GM18507 (cell line): ENCODE measurements around the gene ABCA8.
"Not testable (repeated sequence)": the region's sequence is repeated elsewhere in the genome, so short reads cannot be mapped to it uniquely, and the experiment has no call there.

Experiments
- DNase-seq: peaks from one replicate; pipeline ENCODE4 v3.0.0; 2011; ENCODE audit warnings: low read depth; ENCODE audit not compliant: insufficient read length; ENCODE audit errors: extremely low spot score
- FAIRE-seq: peaks from 2 replicates; lab custom pipeline; 2011; peaks lifted over from hg19 to GRCh38; lab: Jason Lieb, UNC

ABCA8 gene

GRCh38 chr17:68944435-68945035 lies 10.7 kb downstream of the ABCA8 start:
- DNase-seq: no peak
- no peak for FAIRE-seq

GRCh38 chr17:68943812-68944182 lies 11.4 kb downstream of the ABCA8 start:
- not testable (repeated sequence) for FAIRE-seq

GRCh38 chr17:68943123-68943811 lies 11.9 kb downstream of the ABCA8 start:
- FAIRE-seq (no peak), DNase-seq (no peak)

More at GRCh38 chr17:68943812-68944182, 11.4 kb downstream of the ABCA8 start:
- DNase-seq: not testable (repeated sequence)

GRCh38 chr17:68942389-68942788 lies 12.8 kb downstream of the ABCA8 start:
- FAIRE-seq (no peak), DNase-seq (no peak)

- FAIRE-seq (no peak), DNase-seq (no peak)
Observed at GRCh38 chr17:68941761-68942160, 13.4 kb downstream of the ABCA8 start.

- no peak for FAIRE-seq
- no peak for DNase-seq
Observed at GRCh38 chr17:68939195-68939594, 16.0 kb downstream of the ABCA8 start.

- FAIRE-seq: no peak
- no peak for DNase-seq
Observed at GRCh38 chr17:68937890-68938514, 17.2 kb downstream of the ABCA8 start.

- DNase-seq (no peak), FAIRE-seq (no peak)
Observed at GRCh38 chr17:68927516-68927915, 27.7 kb downstream of the ABCA8 start.

- FAIRE-seq: no peak
- DNase-seq: no peak
Observed at GRCh38 chr17:68924793-68925720, 30.1 kb downstream of the ABCA8 start.

GRCh38 chr17:68910789-68911431 lies 44.3 kb downstream of the ABCA8 start:
- DNase-seq (no peak), FAIRE-seq (no peak)

GRCh38 chr17:68910251-68910705 lies 44.9 kb downstream of the ABCA8 start:
- DNase-seq (no peak), FAIRE-seq (no peak)

- no peak for FAIRE-seq
- DNase-seq: no peak
Observed at GRCh38 chr17:68909066-68909465, 46.1 kb downstream of the ABCA8 start.

- FAIRE-seq (no peak), DNase-seq (no peak)
Observed at GRCh38 chr17:68908045-68908444, 47.1 kb downstream of the ABCA8 start.

GRCh38 chr17:68906638-68907037 lies 48.6 kb downstream of the ABCA8 start:
- FAIRE-seq: no peak
- no peak for DNase-seq

GRCh38 chr17:68903286-68903685 lies 51.9 kb downstream of the ABCA8 start:
- FAIRE-seq (no peak), DNase-seq (no peak)

GRCh38 chr17:68897557-68897956 lies 57.6 kb downstream of the ABCA8 start:
- FAIRE-seq (no peak), DNase-seq (no peak)

GRCh38 chr17:68892658-68893057 lies 62.5 kb downstream of the ABCA8 start:
- no peak for DNase-seq
- FAIRE-seq: no peak

- DNase-seq: no peak
- no peak for FAIRE-seq
Observed at GRCh38 chr17:68892193-68892592, 63.0 kb downstream of the ABCA8 start.

- no peak for FAIRE-seq
Observed at GRCh38 chr17:68886401-68886800, 68.8 kb downstream of the ABCA8 start.

More at GRCh38 chr17:68886401-68886800, 68.8 kb downstream of the ABCA8 start:
- no peak for DNase-seq
